HG03520 (cell line): ENCODE measurements around the gene TMEM53.

Experiments used
- ATAC-seq: cut with Tn5 transposase; IDR thresholded peaks from one replicate; pipeline ENCODE4 v1.9.1; 2021; ENCODE audit warnings: mild to moderate bottlenecking, moderate library complexity; ENCODE audit not compliant: unreplicated experiment

The TMEM53 gene

GRCh38 chr1:44631647-44632539, 42.4 kb downstream of the TMEM53 start:
- ATAC-seq: peak; percentile 43

GRCh38 chr1:44631333-44631646, 43.0 kb downstream of the TMEM53 start:
- ATAC-seq: peak; percentile 15

GRCh38 chr1:44630116-44630515, 44.2 kb downstream of the TMEM53 start:
- no peak for ATAC-seq

DNA sequence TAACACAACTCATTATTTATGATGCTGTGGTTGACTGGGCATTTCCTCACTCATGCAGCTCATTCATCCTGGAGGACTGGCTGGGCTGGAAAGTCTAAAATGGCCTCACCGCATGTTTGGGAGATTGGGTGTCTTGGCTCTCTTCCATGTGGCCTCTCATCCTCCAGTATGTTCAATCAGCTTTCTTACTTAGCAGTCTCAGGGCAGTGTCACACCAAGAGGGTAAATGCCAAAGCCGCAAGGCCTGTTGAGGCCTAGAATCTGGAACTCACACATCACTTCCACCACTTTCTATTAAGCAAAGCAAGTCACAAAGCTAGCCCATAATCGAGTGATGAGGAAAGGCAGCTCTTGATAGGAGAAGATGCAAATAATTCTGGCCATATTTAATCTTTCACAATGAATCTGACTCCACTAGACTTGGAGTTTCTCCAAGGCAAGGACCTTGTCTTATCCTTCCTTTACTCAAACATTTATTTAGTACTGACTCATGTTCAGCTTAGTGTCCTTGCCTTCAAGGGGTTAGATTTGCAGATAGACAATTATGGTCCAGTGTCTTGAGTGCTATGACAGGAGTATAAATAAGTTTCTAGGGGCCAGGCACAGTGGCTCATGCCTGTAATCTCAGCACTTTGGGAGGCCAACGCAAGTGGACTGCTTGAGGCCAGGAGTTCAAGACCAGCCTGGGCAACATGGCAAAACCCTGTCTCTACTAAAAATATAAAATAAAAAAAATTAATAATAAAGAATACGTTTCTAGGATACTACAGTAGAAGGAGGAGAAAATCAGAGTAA, 45.1 kb downstream of the TMEM53 start:
- ATAC-seq: no peak

DNA sequence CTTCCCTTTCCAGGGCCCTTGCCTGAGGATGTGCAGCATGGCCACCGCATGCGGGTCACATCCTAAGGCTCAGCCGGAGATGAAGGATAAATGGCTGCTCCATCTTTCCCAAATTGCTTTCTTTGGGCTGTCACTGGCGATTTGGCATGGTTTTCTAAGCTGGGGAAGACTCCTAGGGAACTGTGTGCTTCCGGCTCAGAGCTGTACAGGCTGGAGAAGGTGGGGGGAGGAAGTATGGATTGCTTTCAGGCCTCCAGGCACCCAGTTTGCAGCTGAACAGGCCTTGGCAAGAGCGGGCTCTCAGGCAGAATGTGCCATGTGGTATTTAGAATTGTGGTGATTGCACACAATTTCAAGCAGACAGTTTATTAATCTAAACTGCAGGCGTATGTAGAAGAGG, 48.9 kb downstream of the TMEM53 start:
- ATAC-seq: no peak

DNA sequence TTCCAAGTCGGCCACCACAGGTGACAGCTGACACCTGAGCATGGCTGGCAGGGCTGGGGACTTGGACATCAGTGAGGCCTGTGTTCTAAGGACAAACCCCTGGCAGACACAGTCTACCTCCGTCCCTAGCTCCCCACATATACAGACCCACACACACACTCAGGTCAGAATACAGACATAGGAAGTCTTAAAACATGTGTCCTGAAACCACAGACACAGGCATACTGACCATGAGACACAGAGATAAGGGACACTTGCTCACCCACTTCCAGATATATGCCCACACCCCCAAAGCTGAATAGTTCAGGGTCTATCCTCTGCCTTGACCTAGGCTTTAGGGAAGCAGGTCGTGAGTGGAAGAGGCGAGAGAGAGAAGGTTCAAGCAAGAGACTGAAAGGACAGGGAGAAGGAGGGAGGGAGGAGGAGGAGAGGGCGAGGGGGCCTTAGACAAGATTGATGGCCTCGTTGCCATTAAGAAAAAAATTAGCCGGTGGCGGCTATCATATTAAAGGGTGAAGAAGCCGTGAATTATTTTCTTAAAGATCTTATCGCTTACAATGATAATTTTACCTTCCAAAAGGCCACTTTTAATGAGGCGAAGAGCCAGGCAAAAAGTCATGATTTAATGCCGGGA, 49.9 kb downstream of the TMEM53 start:
- no peak for ATAC-seq

DNA sequence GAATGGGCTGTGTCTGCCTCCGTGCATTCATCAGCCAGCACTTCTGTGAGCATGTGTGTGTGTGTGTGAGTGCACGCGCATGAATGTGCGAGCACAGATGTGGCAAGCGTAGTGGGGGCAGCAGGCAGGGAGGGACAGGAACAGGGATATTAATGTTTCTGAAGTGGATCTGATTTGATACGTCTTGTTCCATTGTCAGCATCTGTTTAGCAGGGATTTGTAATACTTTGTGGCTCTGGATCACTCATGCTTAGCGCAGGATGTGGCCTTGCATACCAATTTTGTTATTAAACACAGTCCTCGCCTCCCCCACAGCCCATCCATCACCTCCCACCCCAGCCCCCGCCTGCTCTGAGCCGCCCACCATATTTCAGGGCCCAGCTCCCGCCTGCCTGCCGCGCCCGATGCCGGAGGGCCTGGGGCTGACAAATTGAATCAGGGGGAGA, 52.4 kb downstream of the TMEM53 start:
- ATAC-seq: no peak

DNA sequence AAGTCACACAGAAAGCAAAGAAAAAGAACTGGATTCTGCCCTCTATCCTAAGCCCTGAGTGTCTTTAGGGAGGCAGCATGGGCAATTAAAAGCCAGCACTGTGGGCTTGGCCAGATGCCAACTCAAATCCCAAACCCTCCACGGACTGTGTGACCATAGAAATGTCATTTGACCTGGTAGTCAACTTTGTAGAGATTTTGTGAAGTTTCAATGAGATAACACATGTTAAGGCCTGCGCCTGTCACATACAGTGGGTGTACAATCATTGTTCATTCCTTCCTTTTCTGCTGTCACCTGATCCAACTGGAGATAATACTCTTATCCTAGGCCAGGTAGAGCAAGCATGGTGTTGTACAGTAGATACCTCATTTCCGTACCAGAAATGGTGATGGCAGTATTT, 54.2 kb downstream of the TMEM53 start:
- ATAC-seq: no peak

- no peak for ATAC-seq
Observed at GRCh38 chr1:44619261-44619900, 54.9 kb downstream of the TMEM53 start.

- ATAC-seq: no peak
Observed at GRCh38 chr1:44617703-44618029, 56.6 kb downstream of the TMEM53 start.

DNA sequence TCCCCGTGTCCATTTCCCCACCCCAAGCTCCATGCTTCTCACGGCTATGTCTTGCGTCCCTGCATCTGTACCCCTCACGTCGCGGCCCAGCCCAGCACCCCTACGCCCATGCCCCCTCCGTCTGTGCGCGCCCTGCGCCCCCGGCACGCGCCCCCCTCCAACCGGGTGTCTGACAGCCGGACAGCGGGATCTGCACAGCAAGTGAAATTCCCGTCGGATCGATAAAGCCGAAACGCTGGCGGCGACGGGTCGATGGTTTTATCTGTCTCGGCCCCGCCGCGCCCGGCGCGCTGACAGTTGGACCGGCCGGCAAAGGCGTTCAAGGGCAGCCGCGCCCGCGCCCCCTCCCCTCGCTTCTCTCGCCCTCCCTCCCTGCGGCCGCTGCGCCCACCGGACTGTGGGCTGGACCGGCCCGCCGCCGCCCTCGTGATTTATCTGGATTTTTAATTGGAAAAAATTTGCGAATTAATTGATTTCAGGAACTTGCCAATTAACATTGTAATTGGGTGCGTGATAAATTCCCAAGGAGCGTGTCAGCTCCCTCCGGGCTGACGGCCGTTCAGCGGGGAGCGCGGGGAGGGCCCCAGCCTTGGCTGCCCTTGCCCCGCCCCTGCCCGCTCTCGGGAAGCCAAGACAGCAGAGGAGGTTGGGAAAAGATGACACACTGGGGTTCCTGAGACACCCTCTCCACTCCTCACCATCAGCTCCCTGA, 57.1 kb downstream of the TMEM53 start:
- no peak for ATAC-seq

GRCh38 chr1:44616284-44616990, 57.8 kb downstream of the TMEM53 start:
- ATAC-seq: no peak

DNA sequence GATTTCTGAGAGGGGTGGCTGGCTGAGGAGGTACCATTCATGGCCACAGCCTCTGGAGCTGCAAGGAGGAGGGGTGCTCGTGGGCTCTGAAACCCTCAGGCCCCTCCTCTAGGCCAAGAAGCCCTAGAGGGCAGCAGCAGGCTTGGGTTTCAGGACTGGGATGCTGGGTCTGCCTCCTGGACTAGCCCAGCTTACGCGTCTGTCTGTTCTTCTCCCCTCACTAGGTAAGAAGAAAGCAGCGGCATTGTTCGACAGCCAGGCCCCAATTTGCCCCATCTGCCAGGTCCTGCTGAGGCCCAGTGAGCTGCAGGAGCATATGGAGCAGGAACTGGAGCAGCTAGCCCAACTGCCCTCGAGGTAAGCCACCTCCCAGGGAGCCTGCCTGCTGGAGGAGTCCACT, 60.3 kb downstream of the TMEM53 start:
- ATAC-seq: no peak

GRCh38 chr1:44611866-44612265, 62.4 kb downstream of the TMEM53 start:
- no peak for ATAC-seq

DNA sequence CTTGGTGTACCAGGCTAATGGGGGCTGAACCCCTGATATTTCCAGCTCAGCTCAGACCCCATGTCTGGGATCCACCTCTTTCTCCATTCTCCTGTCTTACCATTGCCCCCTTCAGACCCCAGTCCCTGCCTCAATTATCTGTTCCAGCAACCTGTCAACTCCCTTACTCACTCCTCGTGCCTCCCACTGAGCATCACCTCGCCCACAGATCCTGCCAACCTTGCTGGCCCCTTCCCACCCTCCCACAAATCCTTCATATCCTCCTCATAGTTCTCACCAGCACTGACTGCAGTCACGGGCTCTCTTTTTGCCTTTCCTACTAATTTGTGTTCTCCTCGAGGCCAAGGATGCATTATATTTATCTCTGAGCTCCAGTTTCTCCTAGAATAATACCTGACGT, 62.9 kb downstream of the TMEM53 start:
- ATAC-seq: no peak

GRCh38 chr1:44610527-44611148, 63.6 kb downstream of the TMEM53 start:
- no peak for ATAC-seq

DNA sequence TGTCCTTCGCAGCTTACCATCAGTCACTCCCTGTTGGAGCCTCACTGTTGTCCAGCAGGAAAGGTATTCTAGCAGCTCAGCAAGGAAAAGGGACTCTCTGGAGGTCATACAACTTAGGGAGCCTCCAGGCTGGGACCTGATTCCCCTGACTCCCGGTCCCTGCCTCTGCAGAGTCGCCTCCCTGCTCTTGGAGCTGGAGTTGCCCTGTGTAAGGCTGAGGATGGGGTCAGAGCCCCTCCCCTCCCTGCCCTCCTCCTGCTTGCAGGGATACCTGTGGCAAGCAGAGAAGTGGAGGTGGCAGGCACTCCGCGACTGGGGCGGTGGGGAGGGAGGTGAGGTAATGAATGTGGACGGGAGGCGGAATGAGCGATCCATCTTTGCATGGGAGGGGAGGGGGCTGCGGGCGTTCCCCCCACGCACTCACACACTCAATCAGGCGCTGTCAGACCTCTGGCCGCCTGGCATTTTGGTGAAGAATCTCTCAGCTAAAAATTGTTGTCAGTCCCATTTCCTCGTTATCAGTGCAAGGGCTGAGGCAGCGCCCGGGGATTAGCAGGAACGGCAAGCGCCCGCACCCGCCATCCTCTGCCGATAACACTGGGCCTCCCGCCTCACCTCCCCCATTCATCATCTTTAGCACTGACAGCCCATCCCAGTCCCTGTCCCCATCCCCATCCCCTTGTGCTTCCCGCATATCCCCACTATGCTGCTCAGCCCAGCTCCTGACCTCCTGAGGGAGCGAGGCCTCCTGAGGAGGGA, 64.3 kb downstream of the TMEM53 start:
- ATAC-seq: no peak

GRCh38 chr1:44609412-44609767, 64.9 kb downstream of the TMEM53 start:
- ATAC-seq: no peak

DNA sequence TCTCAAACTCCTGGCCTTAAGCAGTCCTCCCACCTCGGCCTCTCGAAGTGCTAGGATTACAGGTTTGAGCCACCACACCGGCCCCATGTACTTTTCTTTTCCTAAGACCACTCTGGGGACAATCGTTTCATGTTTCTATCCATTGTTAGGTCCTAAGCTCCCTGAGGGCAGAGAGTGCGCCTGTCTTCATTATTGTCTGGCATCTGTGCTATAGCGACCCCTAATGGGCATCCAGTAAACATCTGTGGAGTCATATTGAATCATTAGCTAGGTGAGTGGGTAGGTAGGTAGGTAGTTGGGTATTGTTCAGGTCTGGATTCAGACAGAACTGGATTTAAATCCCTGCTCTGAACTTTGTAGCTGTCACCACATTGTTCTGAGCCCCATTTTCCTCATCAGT, 66.1 kb downstream of the TMEM53 start:
- ATAC-seq: no peak
